WERI-Rb-1 (cell line): Measurements from ENCODE around the gene GAB4.

Experiments
- DNase-seq: peaks from one replicate; pipeline ENCODE4 v3.0.0-alpha.2; 2020
- H3K27ac ChIP-seq: fragments of 250-450 bp; sonication (Bioruptor Pico); 2 replicates; pipeline ENCODE4 v1.5.1; 2020; ENCODE audit warnings: mild to moderate bottlenecking, moderate library complexity
- H3K27me3 ChIP-seq: fragments of 250-450 bp; sonication (Bioruptor Pico); 2 replicates; pipeline ENCODE4 v1.5.1; 2021; ENCODE audit warnings: mild to moderate bottlenecking, low read depth, moderate library complexity; ENCODE audit not compliant: insufficient read depth, severe bottlenecking
- H3K36me3 ChIP-seq: fragments of 250-450 bp; sonication (Bioruptor Pico); 2 replicates; pipeline ENCODE4 v1.5.1; 2020; ENCODE audit warnings: mild to moderate bottlenecking, moderate library complexity
- H3K4me3 ChIP-seq: 2 replicates; pipeline ENCODE4 v1.5.1; 2011; ENCODE audit warnings: low read depth, mild to moderate bottlenecking, control low read depth, low read length
- H3K9me3 ChIP-seq: fragments of 250-450 bp; sonication (Bioruptor Pico); 2 replicates; pipeline ENCODE4 v1.5.1; 2021; ENCODE audit warnings: mild to moderate bottlenecking, moderate library complexity; ENCODE audit not compliant: severe bottlenecking
- CTCF ChIP-seq: IDR thresholded peaks from 2 replicates; pipeline ENCODE4 v1.5.1; 2011; ENCODE audit warnings: low read depth, mild to moderate bottlenecking, control low read depth, inconsistent platforms, low read length

Gene GAB4

GRCh38 chr22:16932577-16932976, 75.4 kb downstream of the GAB4 start:
- no peaks in the 10 kb centered on the region for H3K9me3 ChIP-seq
- no peak overlapping the region for H3K27ac ChIP-seq
- TF ChIP-seq CTCF = no peak
- no peaks in the 10 kb centered on the region for H3K36me3 ChIP-seq
- no peak for DNase-seq
- no peak overlapping the region for H3K4me3 ChIP-seq
- peaks cover 58% of the 10 kb centered on the region for H3K27me3 ChIP-seq

- H3K9me3 ChIP-seq = no peaks in the 10 kb centered on the region
- DNase-seq = no peak
- no peak overlapping the region for H3K27ac ChIP-seq
- no peak overlapping the region for H3K4me3 ChIP-seq
- TF ChIP-seq CTCF = no peak
- no peaks in the 10 kb centered on the region for H3K36me3 ChIP-seq
- peaks cover 59% of the 10 kb centered on the region for H3K27me3 ChIP-seq
Observed at GRCh38 chr22:16925407-16925966, 82.5 kb downstream of the GAB4 start.

GRCh38 chr22:16922706-16923105, 85.3 kb downstream of the GAB4 start:
- DNase-seq = no peak
- Histone ChIP-seq H3K27me3 (peaks cover 71% of the 10 kb centered on the region), H3K4me3 (no peak overlapping the region), H3K36me3 (no peaks in the 10 kb centered on the region), H3K9me3 (no peaks in the 10 kb centered on the region), H3K27ac (no peak overlapping the region)
- no peak for TF ChIP-seq CTCF

GRCh38 chr22:16922076-16922475, 85.9 kb downstream of the GAB4 start:
- no peak overlapping the region for H3K27ac ChIP-seq

GRCh38 chr22:16917144-16918003, 90.6 kb downstream of the GAB4 start:
- no peaks in the 10 kb centered on the region for H3K9me3 ChIP-seq
- peaks cover 64% of the 10 kb centered on the region for H3K27me3 ChIP-seq
- no peak overlapping the region for H3K4me3 ChIP-seq
- no peaks in the 10 kb centered on the region for H3K36me3 ChIP-seq
- no peak overlapping the region for H3K27ac ChIP-seq
- DNase-seq = peak; percentile 71
- TF ChIP-seq CTCF = peak; percentile 71

More at GRCh38 chr22:16922076-16922475, 85.9 kb downstream of the GAB4 start:
- Histone ChIP-seq H3K9me3 (no peaks in the 10 kb centered on the region), H3K27me3 (peaks cover 73% of the 10 kb centered on the region), H3K4me3 (no peak overlapping the region), H3K36me3 (no peaks in the 10 kb centered on the region)
- no peak for DNase-seq
- no peak for TF ChIP-seq CTCF
